Suprapubic skin (tissue), 4 donors: Measurements from ENCODE around the gene ADCYAP1.

Experiments used
- EP300 ChIP-seq: sonication (generic); formaldehyde crosslinking; IDR thresholded peaks from one replicate; pipeline ENCODE4 v1.6.1; 2017; ENCODE audit warnings: antibody characterized with exemption
- POLR2A ChIP-seq, 2 donors: fragments of 450-650 bp; IDR thresholded peaks; one replicate each; pipeline ENCODE4 v1.6.1; 2017; ENCODE audit warnings: antibody characterized with exemption in 2 of 2, mild to moderate bottlenecking in 2 of 2, moderate library complexity in 2 of 2
- POLR2AphosphoS5 ChIP-seq, 3 donors: sonication (generic); formaldehyde crosslinking; IDR thresholded peaks; one replicate each; pipeline ENCODE4 v1.6.1; 2017; ENCODE audit warnings: antibody characterized with exemption in 3 of 3
- TF ChIP-seq, protein P1 (sequence below), 2 donors: fragments of 200-600 bp in 1 of 2; fragments of 450-650 bp in 1 of 2; sonication (generic) in 1 of 2; IDR thresholded peaks; one replicate each; pipeline ENCODE4 v1.5.1; 2016 to 2019; ENCODE audit warnings: antibody characterized with exemption in 2 of 2, mild to moderate bottlenecking in 1 of 2, moderate library complexity in 1 of 2

DNA sequence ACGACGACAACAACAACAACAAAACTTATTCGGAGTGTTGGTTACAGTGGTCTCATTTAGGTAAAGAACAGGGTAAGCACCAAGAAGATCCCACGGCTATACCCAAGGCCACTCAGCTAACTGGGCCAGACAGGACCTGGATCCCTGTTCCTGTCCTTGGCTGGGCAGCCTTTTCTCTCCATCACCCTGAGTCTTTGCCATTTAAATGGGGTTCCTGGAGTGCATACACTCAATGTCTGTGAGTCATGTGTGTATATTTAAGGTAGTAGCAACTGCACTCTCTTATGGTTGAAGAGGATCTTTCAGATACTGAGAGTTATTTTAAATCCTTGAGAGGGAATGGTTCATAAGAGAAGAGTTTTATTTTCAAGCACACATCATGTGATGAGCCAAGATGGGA lies 35.3 kb downstream of the ADCYAP1 start:
- TF ChIP-seq, protein P1, sequence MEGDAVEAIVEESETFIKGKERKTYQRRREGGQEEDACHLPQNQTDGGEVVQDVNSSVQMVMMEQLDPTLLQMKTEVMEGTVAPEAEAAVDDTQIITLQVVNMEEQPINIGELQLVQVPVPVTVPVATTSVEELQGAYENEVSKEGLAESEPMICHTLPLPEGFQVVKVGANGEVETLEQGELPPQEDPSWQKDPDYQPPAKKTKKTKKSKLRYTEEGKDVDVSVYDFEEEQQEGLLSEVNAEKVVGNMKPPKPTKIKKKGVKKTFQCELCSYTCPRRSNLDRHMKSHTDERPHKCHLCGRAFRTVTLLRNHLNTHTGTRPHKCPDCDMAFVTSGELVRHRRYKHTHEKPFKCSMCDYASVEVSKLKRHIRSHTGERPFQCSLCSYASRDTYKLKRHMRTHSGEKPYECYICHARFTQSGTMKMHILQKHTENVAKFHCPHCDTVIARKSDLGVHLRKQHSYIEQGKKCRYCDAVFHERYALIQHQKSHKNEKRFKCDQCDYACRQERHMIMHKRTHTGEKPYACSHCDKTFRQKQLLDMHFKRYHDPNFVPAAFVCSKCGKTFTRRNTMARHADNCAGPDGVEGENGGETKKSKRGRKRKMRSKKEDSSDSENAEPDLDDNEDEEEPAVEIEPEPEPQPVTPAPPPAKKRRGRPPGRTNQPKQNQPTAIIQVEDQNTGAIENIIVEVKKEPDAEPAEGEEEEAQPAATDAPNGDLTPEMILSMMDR (IDR thresholded peaks at IDR 0.05): no peak
- TF ChIP-seq POLR2A (IDR thresholded peaks at IDR 0.05) (no peak), POLR2AphosphoS5 (IDR thresholded peaks at IDR 0.05) (no peak), EP300 (no peak)
